ENCODE data around the gene SLC6A11.

SLC6A11 gene

GRCh38 chr3:10845001-10845761, 29.2 kb downstream of the SLC6A11 start:
- DNase-seq = no peak

DNA sequence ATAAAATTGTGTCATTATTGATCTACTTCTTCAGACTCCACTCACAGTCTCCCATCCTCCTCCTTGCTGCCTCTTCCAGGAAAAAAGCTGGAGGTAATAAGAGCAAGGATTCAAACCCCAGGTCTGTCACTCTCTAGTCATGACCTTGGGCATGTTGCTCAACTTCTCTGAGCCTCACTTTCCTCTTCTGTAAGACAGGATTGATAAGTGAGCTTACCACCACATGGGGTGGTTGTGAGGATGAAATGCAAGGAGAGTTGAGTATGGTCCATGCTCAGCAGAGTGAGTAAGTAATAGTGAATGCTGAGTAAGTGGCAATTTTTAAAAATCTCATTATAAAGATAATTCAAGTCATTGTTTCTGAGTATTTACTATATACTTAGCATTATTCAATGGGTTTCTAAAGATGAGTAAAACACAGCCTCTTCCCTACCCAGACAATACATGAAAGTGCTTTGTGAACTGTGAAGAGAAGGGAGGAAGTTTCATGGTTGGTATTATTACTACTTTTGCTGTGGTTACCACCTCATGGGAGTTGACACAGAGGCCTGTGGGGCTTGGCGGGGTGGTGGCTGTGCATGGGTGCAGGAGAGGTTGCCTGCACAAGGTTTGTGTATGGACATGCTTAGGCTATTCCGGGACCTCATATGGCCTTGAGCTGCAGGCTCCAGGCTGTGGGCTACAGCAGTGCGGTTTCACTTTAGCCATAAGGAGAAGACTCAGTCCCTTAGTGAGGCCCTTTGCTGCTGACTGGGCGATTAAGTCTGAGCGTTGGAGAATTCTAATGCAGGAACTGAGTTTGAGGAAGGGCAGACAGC, 30.0 kb downstream of the SLC6A11 start:
- no peak for DNase-seq

GRCh38 chr3:10846657-10846975, 30.6 kb downstream of the SLC6A11 start:
- DNase-seq = no peak

- no peak for DNase-seq
Observed at GRCh38 chr3:10848261-10848660, 32.2 kb downstream of the SLC6A11 start.

DNA sequence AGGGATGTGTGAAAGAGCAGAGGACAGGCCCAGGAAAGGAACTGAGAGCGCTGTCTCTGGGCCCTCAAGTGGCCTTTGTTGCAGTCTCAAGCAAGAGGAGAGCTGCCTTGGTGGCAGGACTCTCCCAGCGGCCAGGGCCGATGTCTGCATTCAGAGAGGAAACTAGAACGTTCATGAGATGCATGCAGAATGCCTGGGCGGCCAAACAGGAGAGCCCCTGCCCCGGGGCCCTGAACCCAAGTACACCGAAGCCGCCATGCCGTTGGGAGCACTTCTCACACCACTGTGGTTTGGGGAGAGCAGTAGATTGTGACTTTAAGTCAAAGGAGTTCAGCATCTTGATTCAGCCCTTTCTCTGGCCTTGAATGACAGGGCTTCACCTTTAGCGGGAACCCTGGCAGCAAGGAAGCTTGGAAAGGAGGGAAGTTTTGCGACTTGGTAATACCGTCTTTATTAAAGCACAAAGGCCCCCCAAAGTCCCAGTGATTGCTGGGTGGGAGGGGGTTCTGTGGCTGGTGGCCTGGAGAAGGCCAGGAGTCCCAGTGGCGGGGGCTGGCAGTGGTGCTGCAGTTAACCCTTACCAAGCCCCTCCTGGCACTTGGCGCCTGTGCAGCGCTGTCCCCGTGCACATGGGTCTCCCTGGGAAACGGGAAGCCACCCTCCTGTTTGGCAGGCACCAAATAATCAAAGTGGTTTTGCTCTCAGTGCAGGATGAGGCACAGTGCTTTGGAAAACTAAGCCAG, 36.2 kb downstream of the SLC6A11 start:
- no peak for DNase-seq

- DNase-seq = no peak
Observed at GRCh38 chr3:10855083-10855870, 39.2 kb downstream of the SLC6A11 start.

GRCh38 chr3:10855871-10856662, 40.0 kb downstream of the SLC6A11 start:
- no peak for DNase-seq

GRCh38 chr3:10857235-10857634, 41.2 kb downstream of the SLC6A11 start:
- DNase-seq = no peak

DNA sequence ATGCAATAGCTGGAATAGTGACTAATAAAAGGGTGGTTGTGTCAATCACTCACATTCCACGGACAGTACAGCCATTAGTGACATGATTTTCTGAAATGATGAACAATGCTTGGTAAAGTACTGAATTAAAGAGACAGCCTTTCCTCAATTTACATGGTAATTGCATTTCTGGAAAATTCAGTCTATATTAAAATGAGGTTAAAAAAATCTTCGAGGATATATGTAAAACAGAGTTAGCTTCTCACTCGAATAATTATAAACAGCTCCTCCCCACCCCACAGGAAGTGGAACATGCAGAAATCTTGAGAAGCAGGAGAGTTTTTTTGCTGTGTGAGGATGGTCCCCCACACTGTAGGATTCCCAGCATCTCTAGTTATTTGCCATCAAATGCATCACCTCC, 42.1 kb downstream of the SLC6A11 start:
- no peak for DNase-seq

DNA sequence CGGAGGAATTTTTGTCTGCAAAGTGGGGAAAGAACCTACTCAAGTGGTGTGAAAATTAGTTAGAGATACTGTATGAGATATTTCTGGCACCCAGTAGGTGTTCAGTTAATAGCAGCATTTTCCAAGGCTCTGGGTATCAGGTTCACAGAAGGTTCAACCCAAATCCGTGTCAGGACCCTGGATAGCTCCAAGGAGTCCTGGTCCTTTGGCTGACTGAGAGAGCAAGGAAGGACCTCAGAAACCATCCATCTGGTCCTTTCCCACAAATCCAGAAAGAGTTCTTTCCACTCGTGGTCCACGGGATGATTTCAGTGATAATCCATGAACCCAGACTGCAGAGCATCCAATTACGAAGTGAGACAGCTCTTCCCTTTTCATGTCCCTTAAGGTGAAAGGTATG, 51.4 kb downstream of the SLC6A11 start:
- DNase-seq = no peak

DNA sequence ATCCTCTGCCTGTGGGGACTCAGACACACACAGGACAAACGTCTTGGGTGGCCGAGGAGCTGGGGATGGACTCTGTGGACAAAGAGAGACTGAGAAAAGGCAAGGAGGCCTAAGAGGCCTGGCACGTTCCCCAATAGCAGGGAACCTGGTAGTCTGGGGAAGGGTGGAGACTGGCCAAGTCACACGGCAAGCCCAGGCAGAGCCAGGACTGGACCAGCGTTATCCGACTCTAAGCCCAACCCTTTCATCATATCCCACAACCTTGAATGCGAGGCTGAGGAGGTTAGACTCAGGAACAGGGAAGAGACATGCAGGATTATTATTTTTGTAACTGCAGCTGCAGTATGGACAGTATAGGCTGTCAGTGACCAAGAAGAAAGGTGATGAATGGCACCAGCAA, 53.4 kb downstream of the SLC6A11 start:
- no peak for DNase-seq

- DNase-seq = no peak
Observed at GRCh38 chr3:10870296-10870695, 54.3 kb downstream of the SLC6A11 start.

DNA sequence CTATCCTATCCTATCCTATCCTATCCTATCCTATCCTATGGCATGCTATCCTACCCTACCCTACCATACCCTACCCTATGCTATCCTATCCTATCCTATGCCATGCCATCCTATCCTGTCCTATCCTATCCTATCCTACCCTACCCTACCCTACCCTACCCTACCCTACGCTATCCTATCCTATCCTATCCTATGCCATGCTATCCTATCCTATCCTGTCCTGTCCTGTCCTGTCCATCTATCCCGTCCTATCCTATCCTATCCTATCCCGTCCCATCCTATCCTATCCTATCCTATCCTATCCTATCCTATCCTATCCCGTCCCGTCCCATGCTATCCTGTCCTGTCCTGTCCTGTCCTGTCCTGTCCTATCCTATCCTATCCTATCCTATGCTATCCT, 57.4 kb downstream of the SLC6A11 start:
- no peak for DNase-seq

GRCh38 chr3:10875914-10876313, 59.9 kb downstream of the SLC6A11 start:
- no peak for DNase-seq

DNA sequence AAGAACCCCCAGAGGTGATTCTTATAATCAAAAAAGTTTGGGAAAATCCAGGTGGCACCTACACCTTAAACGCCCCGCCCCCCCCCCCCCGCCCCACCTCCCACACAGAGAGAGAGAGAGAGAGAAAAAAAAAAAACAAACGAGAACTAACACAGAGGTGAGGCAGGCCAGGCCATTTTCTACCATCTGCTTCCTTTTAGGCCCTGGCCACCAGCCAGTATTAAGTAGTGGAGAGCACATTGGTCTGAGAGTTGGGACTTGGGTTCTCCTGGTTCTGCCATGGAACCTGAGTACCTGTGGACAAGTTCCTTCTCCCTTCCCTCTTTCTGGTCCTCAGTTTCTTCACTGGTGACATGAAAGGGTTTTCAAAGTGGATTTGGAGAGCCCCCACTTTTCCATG, 60.6 kb downstream of the SLC6A11 start:
- no peak for DNase-seq

- no peak for DNase-seq
Observed at GRCh38 chr3:10882851-10883250, 66.8 kb downstream of the SLC6A11 start.

- no peak for DNase-seq
Observed at GRCh38 chr3:10883478-10884234, 67.6 kb downstream of the SLC6A11 start.

DNA sequence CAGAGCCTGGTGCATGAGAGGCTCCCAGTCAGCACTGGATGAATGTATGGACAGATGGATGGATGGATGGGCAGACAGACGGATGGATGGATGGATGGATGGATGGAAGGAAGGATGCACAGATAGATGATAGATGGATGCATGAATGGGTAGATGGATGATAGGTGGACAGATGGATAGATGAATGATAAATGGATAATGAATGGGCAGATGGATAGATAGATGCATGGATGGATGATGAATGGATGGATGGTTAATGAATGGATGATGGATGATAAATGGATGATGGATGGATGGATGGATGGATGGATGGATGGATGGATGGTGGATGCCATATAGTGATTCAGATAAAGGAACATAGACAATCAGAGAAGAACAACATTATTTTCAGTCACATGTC, 71.0 kb downstream of the SLC6A11 start:
- DNase-seq = no peak

- no peak for DNase-seq
Observed at GRCh38 chr3:10888518-10889090, 72.6 kb downstream of the SLC6A11 start.

- no peak for DNase-seq
Observed at GRCh38 chr3:10889206-10889960, 73.4 kb downstream of the SLC6A11 start.
